H1 (cell line): Measurements from ENCODE around the gene BZW2. TPM values are rescaled to one million over a fixed set of nuclear protein-coding genes. Genes with fewer than 3 reads are reported as not detected.

Source experiments
- CTCF ChIA-PET: fragments of 300-600 bp; sonication (Branson Sonifier 250); formaldehyde crosslinking; loops from one replicate; lab custom pipeline; 2021; ENCODE audit not compliant: partially characterized antibody; lab: Charles Lee
- POLR2A ChIA-PET: fragments of 300-600 bp; sonication (Branson Sonifier 250); formaldehyde crosslinking; loops from one replicate; lab custom pipeline; 2021; ENCODE audit warnings: inconsistent platforms; ENCODE audit not compliant: partially characterized antibody; lab: Charles Lee
- DNase-seq, 2 experiments: peaks; one replicate each; pipeline versions ENCODE4 v3.0.0 to v3.0.0-alpha.2; 2010 to 2022; ENCODE audit warnings: low spot score in 2 of 2, low read depth in 1 of 2, mixed read lengths in 1 of 2
- FAIRE-seq: peaks from 2 replicates; lab custom pipeline; 2011; peaks lifted over from hg19 to GRCh38; lab: Jason Lieb, UNC
- H2AFZ ChIP-seq: 2 replicates; pipeline ENCODE4 v1.8.1; 2012; ENCODE audit warnings: low read length, inconsistent platforms
- H2AK5ac ChIP-seq: 2 replicates; pipeline ENCODE4 v1.6.1; 2013; ENCODE audit warnings: low read depth, low read length
- H2BK120ac ChIP-seq: replicated peaks from 2 replicates; pipeline ENCODE3; 2013; ENCODE audit warnings: low read depth, low read length, inconsistent platforms
- H2BK12ac ChIP-seq: 2 replicates; pipeline ENCODE4 v1.6.1; 2013; ENCODE audit warnings: low read depth, low read length
- H2BK15ac ChIP-seq: 2 replicates; pipeline ENCODE4 v1.6.1; 2013; ENCODE audit warnings: low read length
- H2BK20ac ChIP-seq: 2 replicates; pipeline ENCODE4 v1.6.1; 2013; ENCODE audit warnings: low read length
- H2BK5ac ChIP-seq: 2 replicates; pipeline ENCODE4 v1.6.1; 2013; ENCODE audit warnings: low read depth, low read length
- H3K14ac ChIP-seq: 2 replicates; pipeline ENCODE4 v1.6.1; 2013; ENCODE audit warnings: inconsistent platforms; ENCODE audit not compliant: insufficient read length
- H3K18ac ChIP-seq: 2 replicates; pipeline ENCODE4 v1.6.1; 2013; ENCODE audit warnings: low read length; ENCODE audit errors: extremely low read depth
- H3K23ac ChIP-seq: 2 replicates; pipeline ENCODE4 v1.6.1; 2013; ENCODE audit warnings: inconsistent platforms; ENCODE audit not compliant: insufficient read length
- H3K23me2 ChIP-seq: 2 replicates; pipeline ENCODE4 v1.6.1; 2013; ENCODE audit warnings: low read depth, low read length
- H3K27ac ChIP-seq: 2 replicates; pipeline ENCODE4 v1.6.1; 2011; ENCODE audit warnings: low read depth, low read length, inconsistent platforms
- H3K27me3 ChIP-seq, 4 experiments: replicated peaks in 1 of 4; 1 replicate in 1 of 4; 2 replicates in 3 of 4; pipeline versions ENCODE4 v1.6.1 to v1.8.1; 2011 to 2013; ENCODE audit warnings: low read length in 3 of 4, mild to moderate bottlenecking in 3 of 4, inconsistent platforms in 2 of 4, mixed read lengths in 2 of 4, moderate library complexity in 1 of 4; ENCODE audit not compliant: control insufficient read depth in 3 of 4, insufficient read depth in 3 of 4; ENCODE audit errors: extremely low read depth in 1 of 4
- H3K36me3 ChIP-seq, 4 experiments: 2 replicates each; pipeline versions ENCODE4 v1.6.1 to v1.8.1; 2011 to 2013; ENCODE audit warnings: mild to moderate bottlenecking in 4 of 4, low read length in 3 of 4, moderate library complexity in 2 of 4, control low read depth in 1 of 4, inconsistent platforms in 1 of 4; ENCODE audit not compliant: insufficient read depth in 4 of 4, control insufficient read depth in 2 of 4
- H3K4ac ChIP-seq: replicated peaks from 2 replicates; pipeline ENCODE3; 2013; ENCODE audit warnings: low read length, low read depth, mixed read lengths, inconsistent platforms; ENCODE audit not compliant: insufficient read length
- H3K4me1 ChIP-seq, 4 experiments: replicated peaks in 1 of 4; 1 replicate in 1 of 4; 2 replicates in 3 of 4; pipeline versions ENCODE4 v1.6.1 to v1.8.1; 2011 to 2013; ENCODE audit warnings: low read length in 3 of 4, inconsistent platforms in 2 of 4, mixed read lengths in 1 of 4; ENCODE audit not compliant: insufficient read depth in 4 of 4, control insufficient read depth in 3 of 4
- H3K4me2 ChIP-seq, 2 experiments: 2 replicates each; pipeline versions ENCODE4 v1.6.1 to v1.8.1; 2011 to 2013; ENCODE audit warnings: low read depth in 2 of 2, low read length in 2 of 2, control low read depth in 1 of 2, inconsistent platforms in 1 of 2, mild to moderate bottlenecking in 1 of 2; ENCODE audit not compliant: insufficient read depth in 1 of 2
- H3K4me3 ChIP-seq, 4 experiments: fragments of 200-600, 300-600 bp in 1 of 4; sonication (generic), shearing (Covaris generic), sonication (Bioruptor Twin) in 1 of 4; 2 replicates each; pipeline versions ENCODE4 v1.5.1 to v1.8.1; 2011 to 2016; ENCODE audit warnings: low read length in 4 of 4, low read depth in 3 of 4, control low read depth in 2 of 4, inconsistent platforms in 2 of 4, mild to moderate bottlenecking in 2 of 4, mixed read lengths in 1 of 4, moderate library complexity in 1 of 4; ENCODE audit not compliant: insufficient read depth in 2 of 4; ENCODE audit errors: extremely low read depth in 1 of 4
- H3K56ac ChIP-seq: replicated peaks from 2 replicates; pipeline ENCODE3; 2013; ENCODE audit warnings: low read depth, mild to moderate bottlenecking, mixed read lengths, low read length, inconsistent platforms; ENCODE audit not compliant: insufficient read length
- H3K79me1 ChIP-seq: 2 replicates; pipeline ENCODE4 v1.6.1; 2013; ENCODE audit warnings: low read depth, low read length, control low read depth
- H3K79me2 ChIP-seq, 2 experiments: 2 replicates each; pipeline versions ENCODE4 v1.6.1 to v1.8.1; 2012 to 2013; ENCODE audit warnings: low read length in 2 of 2, mild to moderate bottlenecking in 2 of 2, inconsistent platforms in 1 of 2; ENCODE audit not compliant: insufficient read depth in 2 of 2, control insufficient read depth in 1 of 2
- H3K9ac ChIP-seq, 4 experiments: replicated peaks in 1 of 4; 1 replicate in 1 of 4; 2 replicates in 3 of 4; pipeline versions ENCODE4 v1.6.1 to v1.8.1; 2011 to 2013; ENCODE audit warnings: low read depth in 3 of 4, low read length in 3 of 4, control low read depth in 2 of 4, mild to moderate bottlenecking in 2 of 4, moderate library complexity in 2 of 4, inconsistent platforms in 1 of 4; ENCODE audit errors: extremely low read depth in 1 of 4
- H3K9me3 ChIP-seq, 2 experiments: 2 replicates each; pipeline versions ENCODE4 v1.6.1 to v1.8.1; 2012 to 2013; ENCODE audit warnings: mild to moderate bottlenecking in 2 of 2, moderate library complexity in 2 of 2, control low read depth in 1 of 2, inconsistent platforms in 1 of 2, low read depth in 1 of 2, low read length in 1 of 2, mixed read lengths in 1 of 2; ENCODE audit not compliant: insufficient read depth in 2 of 2
- H4K20me1 ChIP-seq, 2 experiments: replicated peaks in 1 of 2; 2 replicates each; pipeline versions ENCODE3 to v1.8.1; 2011 to 2013; ENCODE audit warnings: inconsistent platforms in 2 of 2, low read length in 2 of 2, mild to moderate bottlenecking in 1 of 2; ENCODE audit not compliant: insufficient read depth in 2 of 2, control insufficient read depth in 1 of 2
- H4K5ac ChIP-seq: 2 replicates; pipeline ENCODE4 v1.6.1; 2013; ENCODE audit warnings: low read length, low read depth, mixed read lengths, inconsistent platforms; ENCODE audit not compliant: insufficient read length
- H4K8ac ChIP-seq: 2 replicates; pipeline ENCODE4 v1.8.0; 2013; ENCODE audit warnings: mild to moderate bottlenecking, moderate library complexity, low read length, inconsistent platforms; ENCODE audit not compliant: insufficient read depth; ENCODE audit errors: extremely low read depth
- H4K91ac ChIP-seq: replicated peaks from 2 replicates; pipeline ENCODE3; 2013; ENCODE audit warnings: low read length, mixed read lengths, inconsistent platforms; ENCODE audit not compliant: insufficient read length
- EZH2 ChIP-seq: fragments of 200-600 bp; sonication (generic); IDR thresholded peaks from 2 replicates; pipeline ENCODE4 v1.7.1; 2012; ENCODE audit warnings: low read depth, mild to moderate bottlenecking, moderate library complexity, low read length, inconsistent platforms; ENCODE audit not compliant: severe bottlenecking
- GABPA ChIP-seq: IDR thresholded peaks from 2 replicates; pipeline ENCODE4 v1.6.1; 2011; ENCODE audit warnings: mild to moderate bottlenecking, low read length, moderate library complexity, borderline replicate concordance; ENCODE audit not compliant: insufficient read depth
- KDM4A ChIP-seq: IDR thresholded peaks from one replicate; pipeline ENCODE4 v1.7.1; 2012; ENCODE audit warnings: low read depth, mild to moderate bottlenecking, moderate library complexity, low read length, inconsistent platforms; ENCODE audit not compliant: severe bottlenecking
- SP4 ChIP-seq: IDR thresholded peaks from 2 replicates; pipeline ENCODE4 v1.6.1; 2012; ENCODE audit warnings: low read length, inconsistent platforms
- TAF7 ChIP-seq: optimal IDR thresholded peaks from 2 replicates; pipeline ENCODE3; 2011; ENCODE audit warnings: low read depth, mild to moderate bottlenecking, inconsistent platforms, low read length, moderate library complexity, borderline replicate concordance
- WGBS, 2 experiments: shearing (Covaris generic) in 1 of 2; methylation state at CpG; one replicate each; pipeline versions ENCODE4 v1.1.6 to v1.1.7; 2013 to 2015; ENCODE audit warnings: low lambda C conversion rate in 2 of 2, mixed read lengths in 2 of 2, inconsistent platforms in 1 of 2, low coverage in 1 of 2, missing lambda C conversion rate in 1 of 2; ENCODE audit not compliant: insufficient replicate concordance in 2 of 2, insufficient coverage in 1 of 2, insufficient read length in 1 of 2; ENCODE audit errors: extremely low coverage in 1 of 2, missing lambda C conversion rate in 1 of 2; 5-methylcytosine and 5-hydroxymethylcytosine counted together
- polyA plus RNA-seq, 7 experiments: library from polyadenylated mRNA; depleted of rRNA in 3 of 7; stranded (reverse) in 5 of 7; unstranded in 2 of 7; fragments of >200 nt in 5 of 7; fragments of 200-250 nt in 2 of 7; gene quantifications; 1 replicate in 5 of 7; 2 replicates in 1 of 7; 4 replicates in 1 of 7; pipeline versions ENCODE4 v1.2.1 to v1.2.3, GENCODE V29; 2011 to 2013; ENCODE audit warnings: missing spikeins in 2 of 7, mixed read lengths in 2 of 7
- total RNA-seq: library from RNA; stranded (reverse); fragmentation: NEBNext Ultra II Directional; extraction: Animal tissue kit (Norgen Biotek cat#: 25700); gene quantifications from 2 replicates; pipeline ENCODE4 v1.2.1, GENCODE V29; 2021
- TF ChIP-seq, protein P1 (sequence below): IDR thresholded peaks from 2 replicates; pipeline ENCODE4 v1.6.1; 2011; ENCODE audit warnings: low read depth, mild to moderate bottlenecking, low read length; ENCODE audit not compliant: insufficient read depth

BZW2 gene
- total and polyA plus RNA-seq, 2 of the 8 experiments (the other 6 are each of a cell fraction or from before 2014, with no cell fraction given), result 32.3 to 103 TPM

DNA sequence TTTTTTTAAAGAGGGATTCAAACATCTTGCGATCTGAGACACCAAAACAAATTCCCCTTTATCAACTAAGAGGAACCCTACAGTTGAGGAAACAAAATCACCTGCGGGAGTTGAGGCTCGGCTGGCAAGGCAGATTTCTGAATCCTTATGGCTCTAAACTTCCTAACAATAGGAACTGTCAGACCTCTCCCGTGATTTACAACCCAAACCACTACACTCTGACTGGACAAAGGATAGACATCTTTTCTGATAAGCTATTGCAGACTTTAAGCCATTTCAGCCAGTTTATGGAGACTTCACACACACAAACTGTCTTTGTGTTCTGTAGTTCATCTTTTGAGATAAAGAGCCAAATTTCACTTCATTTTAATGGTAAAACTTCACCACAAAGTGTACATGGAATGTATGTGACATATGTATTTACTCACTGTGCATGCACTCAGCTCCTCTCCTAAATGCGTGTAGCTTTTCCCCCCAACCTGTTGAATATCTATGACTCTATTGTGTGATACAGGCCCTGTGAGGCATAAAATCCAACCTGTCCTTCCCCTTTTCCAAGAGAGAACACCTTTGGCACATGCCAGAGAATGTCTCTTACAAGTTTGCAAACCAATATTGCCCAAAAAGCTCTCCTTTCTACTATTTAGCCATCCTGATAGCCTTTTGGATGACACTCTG is 92.2 kb downstream of the BZW2 start:
- no peak overlapping the region for H2AFZ ChIP-seq
- no peak overlapping the region for H2AK5ac ChIP-seq
- peaks cover 0 to 6% (median 0%) of the 10 kb centered on the region in 4 experiments; a peak in 2 of 7 replicates for H3K4me1 ChIP-seq
- no peaks in the 10 kb centered on the region for H3K79me2 ChIP-seq
- H3K4ac ChIP-seq, result no peak overlapping the region
- no peak overlapping the region for H2BK15ac ChIP-seq
- H4K5ac ChIP-seq, result no peak overlapping the region
- no peaks in the 10 kb centered on the region for H3K9me3 ChIP-seq
- H3K4me2 ChIP-seq, result no peak overlapping the region
- no peak overlapping the region for H3K27ac ChIP-seq
- no peaks in the 10 kb centered on the region for H3K79me1 ChIP-seq
- ChIA-PET CTCF (interaction anchor here (0.7 to 1.9 kb wide), 4 partner anchors 8 to 63 kb away, joined by 3 to 5 read pairs (median 4); no protein-coding TSS in a partner anchor), POLR2A (interaction anchor here (0.7 to 1.1 kb wide), 2 partner anchors 15 to 237 kb away, joined by 3 read pairs; partner anchors contain the start of gene TSPAN13)
- no peak overlapping the region for H3K14ac ChIP-seq
- H3K4me3 ChIP-seq, result no peak overlapping the region
- H4K8ac ChIP-seq, result no peak overlapping the region
- no peak overlapping the region for H2BK5ac ChIP-seq
- no peak overlapping the region for H4K91ac ChIP-seq
- peaks cover 0 to 2% of the 10 kb centered on the region in 2 experiments for H4K20me1 ChIP-seq
- no peak overlapping the region for H2BK20ac ChIP-seq
- no peaks in the 10 kb centered on the region for H3K36me3 ChIP-seq
- no peak overlapping the region for H3K18ac ChIP-seq
- H3K27me3 ChIP-seq, result no peaks in the 10 kb centered on the region
- FAIRE-seq (no peak), DNase-seq (no peak)
- no peak overlapping the region for H2BK120ac ChIP-seq
- WGBS, 2 experiments, result 89% methylated on average over 5 of the region's 5 CpGs; no CpG with 5 or more reads in 1 of the 2 experiments
- no peak overlapping the region for H2BK12ac ChIP-seq
- TF ChIP-seq EZH2 (no peak), TAF7 (no peak), GABPA (no peak), SP4 (no peak), KDM4A (no peak)
- TF ChIP-seq, protein P1, sequence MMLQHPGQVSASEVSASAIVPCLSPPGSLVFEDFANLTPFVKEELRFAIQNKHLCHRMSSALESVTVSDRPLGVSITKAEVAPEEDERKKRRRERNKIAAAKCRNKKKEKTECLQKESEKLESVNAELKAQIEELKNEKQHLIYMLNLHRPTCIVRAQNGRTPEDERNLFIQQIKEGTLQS, result no peak
- no peak overlapping the region for H3K23ac ChIP-seq
- no peak overlapping the region for H3K56ac ChIP-seq
- H3K23me2 ChIP-seq, result no peaks in the 10 kb centered on the region
- H3K9ac ChIP-seq, result no peak overlapping the region
